ENCODE data around the gene KCNMB4.

KCNMB4 gene, protein sequence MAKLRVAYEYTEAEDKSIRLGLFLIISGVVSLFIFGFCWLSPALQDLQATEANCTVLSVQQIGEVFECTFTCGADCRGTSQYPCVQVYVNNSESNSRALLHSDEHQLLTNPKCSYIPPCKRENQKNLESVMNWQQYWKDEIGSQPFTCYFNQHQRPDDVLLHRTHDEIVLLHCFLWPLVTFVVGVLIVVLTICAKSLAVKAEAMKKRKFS

DNA sequence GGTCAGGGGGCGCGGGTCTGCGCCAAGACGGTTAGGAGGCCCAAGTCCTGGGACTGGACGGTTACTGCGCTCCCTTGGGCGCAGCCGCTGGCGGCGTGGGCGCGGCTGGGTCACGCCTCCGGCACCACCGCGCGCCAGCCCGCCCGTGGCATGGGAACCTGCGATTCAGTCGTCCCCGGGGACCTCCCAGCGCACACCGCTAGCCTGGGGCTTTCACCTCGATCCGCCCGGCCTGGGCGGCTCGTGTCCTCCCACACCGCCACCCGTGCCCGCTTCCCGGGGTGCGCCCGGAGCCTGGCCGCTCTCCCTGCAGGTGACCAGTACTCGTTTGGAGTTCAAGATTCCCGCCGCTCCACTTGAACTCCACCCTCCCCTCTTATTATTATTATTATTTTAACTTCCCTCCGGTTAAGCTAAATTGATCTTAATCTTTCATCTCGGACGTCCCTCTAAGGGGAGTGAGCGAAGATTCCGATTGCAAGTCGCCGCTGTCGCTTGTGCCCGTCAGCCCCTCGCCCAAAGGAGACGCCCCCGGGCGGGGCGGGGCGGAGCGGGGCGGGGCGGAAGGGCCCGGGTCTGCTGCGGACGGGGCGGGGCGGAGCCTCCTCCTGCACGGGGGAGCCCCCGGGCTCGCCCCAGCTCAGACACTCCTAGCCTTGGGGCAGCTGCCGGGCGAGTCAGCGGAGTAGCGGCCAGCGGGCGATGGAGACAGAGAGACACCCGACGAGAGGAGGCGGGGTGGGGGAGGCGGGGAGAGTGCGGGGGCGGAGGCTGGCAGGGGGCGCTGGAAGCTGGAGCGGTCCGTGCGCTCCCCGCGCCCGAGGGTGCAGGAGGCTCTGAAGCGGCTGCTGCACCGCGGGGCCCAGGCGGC, at the start of gene KCNMB4:
TSS of gene KCNMB4 (plus strand) at position 643 of the 871 bp plus-strand sequence. CDS start 445 bp downstream, outside the sequence.
- peak; percentile 40 for DNase-seq (ENCODE audit: low read depth)

DNA sequence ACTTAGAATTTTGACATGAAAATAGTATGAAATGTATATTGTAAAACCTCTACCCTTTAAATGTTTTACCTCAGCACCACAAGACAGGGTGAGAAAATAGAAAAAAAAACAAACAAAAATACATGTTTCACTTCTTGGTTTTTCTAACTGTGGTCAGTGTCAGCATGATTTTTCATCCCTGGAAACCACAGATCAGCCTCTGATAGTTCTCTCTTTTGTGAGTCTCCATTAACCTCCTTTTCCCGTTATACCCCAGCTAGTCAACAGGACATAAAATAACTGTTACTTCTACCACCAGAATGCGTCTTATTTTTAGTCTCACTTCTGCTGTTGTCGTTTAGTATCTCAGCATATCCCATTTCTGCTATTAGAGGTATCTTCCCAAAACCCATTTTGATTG, 48.3 kb upstream of the KCNMB4 start:
- DNase-seq (ENCODE audit: low read depth), result no peak

DNA sequence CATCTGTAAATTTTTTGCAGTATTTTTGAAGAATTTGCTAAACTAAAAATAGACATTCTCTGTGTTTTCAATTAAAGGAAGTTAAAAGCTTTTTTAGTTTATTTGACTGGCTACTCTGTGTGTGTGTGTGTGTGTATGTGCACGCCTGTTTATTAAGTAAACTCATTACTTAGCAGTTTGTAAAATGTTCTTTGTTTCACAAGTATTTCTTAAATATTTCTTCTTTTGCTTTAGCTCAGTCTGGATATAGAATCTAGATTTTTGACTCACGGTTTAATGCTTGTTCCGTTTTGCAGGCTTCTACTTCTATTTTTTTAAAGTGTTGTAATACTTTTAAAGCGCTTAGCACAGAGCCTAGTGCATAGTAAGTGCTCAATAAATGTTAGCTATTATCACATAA, 46.5 kb upstream of the KCNMB4 start:
- no peak for DNase-seq (ENCODE audit: low read depth)

DNA sequence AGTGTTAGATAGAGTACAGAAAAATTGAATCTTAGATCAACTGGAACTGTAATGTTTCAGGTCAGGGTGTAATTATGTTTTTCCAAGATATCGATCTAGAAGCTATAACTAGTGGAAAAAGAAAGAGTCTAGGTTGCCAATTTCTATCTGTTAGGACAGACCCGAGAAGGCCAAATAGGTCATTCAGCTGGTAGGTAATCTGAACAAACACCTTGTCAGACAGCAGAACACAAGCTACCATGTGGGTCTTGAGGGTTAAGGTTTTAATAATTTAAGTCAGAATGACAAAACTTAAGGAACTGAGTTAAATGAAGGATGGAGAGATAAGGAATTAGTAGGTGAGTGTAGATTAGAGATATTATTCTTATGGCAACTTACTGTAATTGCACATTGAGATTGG, 44.9 kb upstream of the KCNMB4 start:
- no peak for DNase-seq (ENCODE audit: low read depth)

DNA sequence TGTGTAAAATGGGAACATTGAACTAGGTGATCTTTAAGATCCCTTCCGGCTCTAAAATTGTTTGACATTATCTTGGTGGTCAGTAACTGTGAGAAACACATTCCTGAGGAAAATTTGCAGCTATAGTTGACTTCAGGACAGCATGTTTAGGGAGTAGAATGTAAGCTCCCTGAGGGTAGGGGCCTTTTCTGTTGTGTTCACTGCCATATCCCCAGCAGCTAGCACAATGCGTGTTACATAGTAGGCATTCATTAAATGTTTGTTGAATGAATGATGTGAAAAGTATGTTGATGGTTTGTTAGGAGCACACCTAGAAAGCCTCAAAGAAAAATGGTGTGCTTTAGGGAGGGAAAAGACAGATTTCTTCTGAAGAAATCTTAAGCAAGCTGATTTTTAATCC, 38.5 kb upstream of the KCNMB4 start:
- no peak for DNase-seq (ENCODE audit: low read depth)

DNA sequence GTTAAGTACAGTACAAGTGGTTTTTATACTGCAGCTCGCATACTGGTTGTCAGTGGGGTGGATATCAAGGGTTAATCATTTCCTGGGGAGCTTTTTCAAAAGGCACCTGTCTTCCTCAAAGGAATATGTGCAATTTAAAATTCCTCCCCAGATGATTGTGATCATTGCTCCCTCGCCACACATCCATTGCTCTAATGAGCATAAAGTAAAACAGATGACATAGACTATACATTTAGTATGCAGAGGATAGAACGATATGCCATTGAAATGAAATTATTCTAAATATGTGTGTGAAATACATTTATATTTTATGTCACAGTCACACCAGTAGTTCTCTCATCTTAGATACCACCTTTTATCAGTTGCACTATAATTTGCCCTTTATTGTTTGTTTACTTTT, 36.4 kb upstream of the KCNMB4 start:
- DNase-seq (ENCODE audit: low read depth), result no peak

DNA sequence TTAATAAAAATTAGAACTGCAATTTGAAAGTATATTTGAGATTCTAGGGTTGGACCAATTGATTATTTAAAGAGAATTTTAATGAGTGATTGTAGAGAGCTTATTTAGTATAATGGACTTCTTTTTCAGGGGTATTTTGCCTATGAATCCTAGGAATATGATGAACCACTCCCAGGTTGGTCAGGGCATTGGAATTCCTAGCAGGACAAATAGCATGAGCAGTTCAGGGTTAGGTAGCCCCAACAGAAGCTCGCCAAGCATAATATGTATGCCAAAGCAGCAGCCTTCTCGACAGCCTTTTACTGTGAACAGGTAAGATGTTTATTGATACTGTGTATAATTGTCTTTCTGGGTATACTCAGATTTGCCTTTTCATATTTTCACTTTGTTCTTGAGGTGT, 35.9 kb upstream of the KCNMB4 start:
- no peak for DNase-seq (ENCODE audit: low read depth)

DNA sequence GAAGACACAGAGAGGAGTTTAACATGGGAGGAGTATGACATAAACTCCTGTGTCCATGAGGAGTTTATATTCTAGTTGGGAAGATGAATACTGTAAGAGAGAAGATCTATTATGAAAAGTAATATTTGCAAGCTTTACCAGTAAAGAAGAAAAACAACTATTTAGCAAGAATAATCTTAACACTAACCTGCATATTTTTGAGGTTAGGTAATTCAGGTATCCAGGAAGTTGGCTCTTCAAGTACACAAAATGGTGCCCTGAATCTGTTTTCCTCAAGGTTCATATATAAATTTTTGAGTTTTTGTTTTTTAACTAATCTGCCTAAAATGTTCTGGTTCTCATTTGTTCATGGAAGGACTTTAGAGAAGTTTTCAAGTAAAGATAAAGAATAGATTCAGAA, 33.9 kb upstream of the KCNMB4 start:
- no peak for DNase-seq (ENCODE audit: low read depth)

DNA sequence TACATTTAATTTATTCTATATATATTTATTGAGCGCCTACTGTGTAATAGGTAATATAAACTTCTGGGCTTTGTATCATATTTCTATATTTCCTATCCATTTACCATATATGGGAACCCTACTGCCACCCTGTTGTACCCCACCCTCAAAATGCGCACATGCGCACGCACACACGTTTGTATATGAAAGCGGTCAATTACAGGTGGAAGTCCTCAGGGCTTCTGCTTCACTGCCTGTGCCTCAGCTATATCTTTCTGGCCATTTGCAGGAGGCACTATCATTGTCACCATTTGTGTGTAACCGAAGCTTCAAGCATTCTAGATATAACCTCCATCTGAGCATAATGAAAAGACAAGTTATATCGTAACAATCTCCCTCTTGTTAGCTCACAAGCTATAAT, 31.3 kb upstream of the KCNMB4 start:
- no peak for DNase-seq (ENCODE audit: low read depth)

DNA sequence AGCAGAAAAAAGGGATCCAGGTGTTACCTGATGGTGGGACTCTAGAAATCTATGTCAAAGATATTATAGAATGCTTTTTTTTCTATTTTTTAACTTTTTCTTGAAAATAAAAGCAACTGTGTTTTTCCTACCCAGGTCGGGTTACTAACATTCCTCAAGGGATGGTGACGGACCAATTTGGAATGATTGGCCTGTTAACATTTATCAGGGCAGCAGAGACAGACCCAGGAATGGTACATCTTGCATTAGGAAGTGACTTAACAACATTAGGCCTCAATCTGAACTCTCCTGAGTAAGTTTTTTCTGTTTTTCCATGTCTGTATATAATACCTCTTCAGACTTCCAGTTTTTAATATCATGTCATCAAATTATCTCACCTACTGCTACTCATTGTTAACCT, 27.6 kb upstream of the KCNMB4 start:
- DNase-seq (ENCODE audit: low read depth), result peak; percentile 34

DNA sequence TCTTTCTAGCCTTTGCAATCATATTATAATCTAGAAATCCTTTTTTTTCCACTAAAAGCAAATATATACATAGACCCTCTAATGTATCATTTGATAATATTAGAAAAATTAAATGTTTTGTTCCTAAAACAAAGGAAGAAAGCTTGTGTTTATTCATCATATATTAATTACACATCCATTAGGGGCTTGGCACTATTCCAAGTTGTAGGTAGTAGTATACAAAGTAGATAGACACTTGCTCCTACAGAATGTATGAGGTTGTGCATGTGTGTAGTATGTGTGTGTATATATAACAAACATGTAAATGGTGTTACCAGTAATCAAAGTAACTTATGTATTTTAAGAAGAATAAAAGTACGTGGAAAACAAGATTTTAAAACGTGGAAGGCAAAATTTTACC, 15.0 kb upstream of the KCNMB4 start:
- DNase-seq (ENCODE audit: low read depth), result no peak

DNA sequence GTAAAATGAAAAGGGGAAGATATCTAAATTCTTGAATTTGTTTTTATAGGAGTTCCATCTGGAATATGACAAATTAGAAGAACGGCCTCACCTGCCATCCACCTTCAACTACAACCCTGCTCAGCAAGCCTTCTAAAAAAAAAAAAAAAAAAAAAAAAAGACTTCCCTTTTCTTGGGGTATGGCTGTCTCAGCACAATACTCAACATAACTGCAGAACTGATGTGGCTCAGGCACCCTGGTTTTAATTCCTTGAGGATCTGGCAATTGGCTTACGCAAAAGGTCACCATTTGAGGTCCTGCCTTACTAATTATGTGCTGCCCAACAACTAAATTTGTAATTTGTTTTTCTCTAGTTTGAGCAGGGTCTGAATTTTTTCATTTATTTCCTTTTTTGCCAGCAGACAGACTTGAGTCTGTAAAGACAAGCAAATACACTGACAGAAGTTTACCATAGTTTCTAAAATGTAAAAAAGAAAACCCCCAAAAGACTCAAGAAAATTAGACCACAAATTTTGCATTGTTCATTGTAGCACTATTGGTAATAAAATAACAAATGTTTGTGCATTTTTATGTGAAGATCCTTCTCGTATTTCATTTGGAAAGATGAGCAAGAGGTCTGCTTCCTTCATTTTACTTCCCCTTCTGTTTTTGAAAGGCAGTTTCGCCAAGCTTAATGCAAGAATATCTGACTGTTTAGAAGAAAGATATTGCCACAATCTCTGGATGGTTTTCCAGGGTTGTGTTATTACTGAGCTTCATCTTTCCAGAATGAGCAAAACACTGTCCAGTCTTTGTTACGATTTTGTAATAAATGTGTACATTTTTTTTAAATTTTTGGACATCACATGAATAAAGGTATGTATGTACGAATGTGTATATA, 12.1 kb upstream of the KCNMB4 start:
- no peak for DNase-seq (ENCODE audit: low read depth)

DNA sequence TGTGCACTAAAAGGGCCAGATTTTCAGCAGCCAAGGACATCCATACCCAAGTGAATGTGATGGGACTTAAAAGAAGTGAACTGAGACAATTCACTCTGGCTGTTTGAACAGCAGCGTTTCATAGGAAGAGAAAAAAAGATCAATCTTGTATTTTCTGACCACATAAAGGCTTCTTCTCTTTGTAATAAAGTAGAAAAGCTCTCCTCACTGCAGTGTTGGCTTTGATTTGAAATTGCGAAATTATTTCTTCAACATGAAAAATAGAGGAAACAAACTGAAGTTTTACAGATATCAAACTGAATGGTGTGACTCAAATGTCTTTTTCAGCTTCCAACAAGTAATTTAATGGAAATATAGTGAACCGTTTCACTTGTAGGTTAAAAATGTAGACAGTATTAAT, 11.3 kb upstream of the KCNMB4 start:
- no peak for DNase-seq (ENCODE audit: low read depth)

DNA sequence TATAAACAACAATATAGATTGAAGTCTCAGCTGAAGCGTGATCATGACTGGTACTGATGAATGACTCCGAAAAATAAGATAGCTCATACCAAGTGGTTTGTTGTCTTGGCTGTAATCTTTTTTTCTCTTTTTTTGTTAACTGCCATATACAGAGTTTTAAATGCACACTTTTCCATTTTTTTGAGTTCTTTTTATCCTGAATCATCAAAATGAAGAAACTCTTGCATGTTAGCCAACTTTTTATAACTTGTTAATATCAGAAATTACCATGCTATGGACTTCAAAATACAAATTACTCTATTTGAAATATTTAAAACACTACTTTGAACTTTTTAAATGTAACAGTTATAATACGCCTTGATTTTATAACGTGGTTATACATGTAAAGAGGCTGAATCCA, 10.1 kb upstream of the KCNMB4 start:
- DNase-seq (ENCODE audit: low read depth), result no peak

DNA sequence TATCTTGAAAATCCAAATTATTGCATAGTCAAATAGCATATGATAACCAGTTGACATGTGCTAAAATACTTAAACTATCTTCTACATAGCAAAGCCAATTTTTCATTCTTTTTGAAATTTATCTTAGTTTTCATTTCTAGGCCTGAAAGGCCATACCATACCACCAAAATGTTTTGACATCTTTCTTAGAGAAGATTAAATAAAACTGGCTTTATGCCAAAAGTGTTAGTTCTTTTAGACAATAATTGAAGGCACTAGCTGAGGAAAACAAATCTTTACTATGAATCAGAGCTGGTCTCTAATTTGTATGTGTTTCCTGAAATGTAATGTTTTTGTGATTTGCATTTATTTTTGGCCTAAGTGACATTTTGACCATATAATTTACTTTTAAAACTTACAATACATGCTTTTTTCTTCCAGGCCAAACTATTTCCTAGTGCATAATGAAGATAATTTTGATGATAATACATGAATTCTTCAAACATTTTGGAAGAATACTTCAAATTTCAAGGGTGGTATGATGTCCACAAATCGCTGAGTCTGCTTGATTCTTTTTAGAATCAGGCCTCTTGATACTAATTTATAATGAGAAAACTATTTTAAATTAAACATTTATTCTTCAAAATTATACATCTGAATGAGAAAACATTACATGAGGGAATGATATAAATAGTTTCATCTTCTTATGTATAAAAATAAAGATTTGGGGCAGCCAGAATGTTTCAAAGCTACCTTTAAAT, 6.5 kb upstream of the KCNMB4 start:
- DNase-seq (ENCODE audit: low read depth), result no peak

DNA sequence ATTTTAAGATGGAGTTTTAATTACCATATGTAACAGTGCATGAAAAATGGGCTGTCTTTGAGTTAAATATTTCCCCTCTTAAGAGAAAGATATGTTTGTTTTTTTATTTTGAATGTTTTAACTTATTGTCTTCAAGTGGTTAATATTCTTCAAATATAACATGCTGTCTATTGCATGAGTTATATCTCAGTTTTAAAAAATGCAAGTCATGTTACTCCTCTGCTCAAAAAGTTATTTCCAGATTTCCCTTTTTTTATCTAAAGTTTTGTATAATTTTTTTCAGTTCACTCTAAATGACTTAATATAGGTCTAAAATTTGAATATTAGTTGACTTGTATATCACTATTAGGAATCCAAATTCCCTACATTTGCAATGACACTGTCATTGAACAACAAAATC, 5.9 kb upstream of the KCNMB4 start:
- DNase-seq (ENCODE audit: low read depth), result no peak

DNA sequence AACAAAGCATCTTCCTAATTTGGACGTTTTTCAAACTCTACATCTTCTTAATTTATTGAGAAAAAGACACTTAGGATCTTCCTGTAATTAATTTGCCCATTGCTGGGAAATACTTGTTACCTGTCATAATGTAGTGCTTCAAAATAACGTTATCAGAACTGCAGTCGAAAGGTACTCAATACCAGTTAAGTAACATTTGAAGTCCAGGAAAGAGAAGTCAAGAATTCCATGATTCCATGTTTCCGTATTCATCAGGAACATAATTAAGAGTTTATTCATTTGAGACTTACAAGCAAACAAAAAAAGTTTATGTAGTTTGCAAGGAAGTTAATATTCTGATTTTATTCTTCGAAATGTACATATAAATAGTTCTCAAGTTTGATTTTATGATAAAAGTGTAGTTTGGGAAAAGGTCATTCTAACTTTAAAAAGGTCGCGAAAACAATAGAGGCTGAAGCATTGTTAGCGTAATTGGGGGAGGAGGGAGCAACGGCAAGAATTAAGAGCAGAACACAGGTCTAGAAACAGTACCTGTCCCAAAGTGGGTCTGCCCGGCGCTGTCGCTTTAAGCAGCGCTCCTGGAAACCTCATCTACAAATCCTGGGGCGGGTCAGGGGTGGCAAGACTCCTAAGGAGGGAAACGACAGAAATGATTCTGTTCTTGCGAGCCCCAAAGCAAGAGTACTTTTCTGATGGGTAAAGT, 1.2 kb upstream of the KCNMB4 start:
- no peak for DNase-seq (ENCODE audit: low read depth)

DNA sequence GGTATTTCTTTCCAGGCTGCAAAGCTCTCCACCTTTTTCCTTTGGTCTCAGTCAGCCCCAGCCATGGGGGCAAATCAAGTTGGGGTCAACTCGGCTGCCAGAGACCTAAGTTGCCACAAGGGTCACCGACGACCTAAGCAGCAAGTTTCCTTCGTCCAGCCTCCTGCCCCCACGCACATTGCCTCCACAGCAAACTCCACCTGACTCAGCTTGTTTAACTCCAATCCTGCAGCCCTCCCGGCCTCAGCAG, 767 bp upstream of the KCNMB4 start:
- no peak for DNase-seq (ENCODE audit: low read depth)

DNA sequence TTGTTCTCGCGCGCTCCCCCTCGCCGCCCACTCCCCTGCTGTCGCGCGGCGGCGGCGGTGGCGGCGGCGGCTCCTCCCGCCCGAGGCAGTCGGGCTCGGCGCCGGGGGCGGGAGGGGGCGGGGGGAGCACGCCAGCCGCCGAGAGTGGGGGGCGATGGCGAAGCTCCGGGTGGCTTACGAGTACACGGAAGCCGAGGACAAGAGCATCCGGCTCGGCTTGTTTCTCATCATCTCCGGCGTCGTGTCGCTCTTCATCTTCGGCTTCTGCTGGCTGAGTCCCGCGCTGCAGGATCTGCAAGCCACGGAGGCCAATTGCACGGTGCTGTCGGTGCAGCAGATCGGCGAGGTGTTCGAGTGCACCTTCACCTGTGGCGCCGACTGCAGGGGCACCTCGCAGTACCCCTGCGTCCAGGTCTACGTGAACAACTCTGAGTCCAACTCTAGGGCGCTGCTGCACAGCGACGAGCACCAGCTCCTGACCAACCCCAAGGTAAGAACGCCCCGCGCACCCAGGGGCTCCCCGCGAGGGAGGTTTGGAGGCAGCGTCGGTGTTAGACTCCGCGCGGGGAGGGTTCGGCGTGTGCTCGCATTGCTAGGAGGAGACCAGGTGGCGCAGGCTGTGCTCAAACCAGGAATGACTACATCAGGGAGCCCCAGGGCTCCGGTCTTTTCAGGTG, 629 bp downstream of the KCNMB4 start:
- DNase-seq (ENCODE audit: low read depth), result peak; percentile 46

DNA sequence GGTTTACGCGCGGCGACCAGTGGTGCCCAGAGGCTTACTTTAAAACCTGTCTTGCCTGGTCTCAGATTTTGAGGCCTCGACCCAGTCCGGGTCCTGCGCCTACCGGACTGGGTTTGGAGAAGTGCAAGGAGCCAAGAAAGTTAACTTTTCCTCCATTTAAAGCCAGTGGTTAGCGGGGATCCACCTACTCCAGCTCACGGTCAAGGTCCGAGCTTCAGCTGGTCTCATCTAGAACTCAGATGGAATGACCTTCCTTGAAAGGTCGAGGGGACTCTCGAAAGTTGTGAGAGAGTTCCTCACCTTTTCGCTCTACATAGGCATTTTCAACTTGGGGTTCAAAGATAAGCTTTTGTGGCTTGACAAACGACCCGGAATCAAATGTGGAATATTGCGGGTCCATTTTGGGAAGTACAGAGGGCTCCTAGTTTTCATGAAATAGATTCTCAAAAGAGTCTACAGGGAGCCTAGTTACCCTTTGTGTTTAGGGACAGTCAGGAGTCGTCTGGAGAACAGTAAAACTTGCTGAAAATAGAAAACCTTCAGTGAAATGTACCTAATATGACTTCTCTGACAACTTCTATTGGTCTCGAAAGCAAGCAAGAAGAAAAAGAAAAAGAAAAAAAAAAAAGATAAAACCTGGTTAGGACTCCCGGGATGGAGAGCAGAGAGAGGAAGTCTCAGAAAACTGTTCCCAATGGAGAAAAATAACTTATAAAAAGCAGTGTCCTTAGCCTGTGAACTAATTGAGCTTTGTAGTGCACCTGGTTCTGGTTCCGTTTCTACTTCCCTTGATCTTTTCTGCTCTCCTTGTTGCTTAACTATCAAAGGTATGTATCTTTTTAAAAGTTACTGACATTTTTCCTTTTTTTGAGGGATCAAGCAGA, 1.4 kb downstream of the KCNMB4 start:
- no peak for DNase-seq (ENCODE audit: low read depth)

Measured in EH (cell line).